CD4-positive, alpha-beta T cell treated with Interleukin-12 subunit alpha and Interleukin-12 subunit beta, for 1 hour (primary cell): ENCODE results near the gene ARMC9.
"Not testable (repeated sequence)": the region's sequence is repeated elsewhere in the genome, so short reads cannot be mapped to it uniquely, and the experiment has no call there.

Source experiments
- DNase-seq: peaks from one replicate; pipeline ENCODE4 v3.0.0-alpha.2; 2020

Gene ARMC9

GRCh38 chr2:231293163-231293562 lies 94.7 kb downstream of the ARMC9 start:
- DNase-seq, result no peak

GRCh38 chr2:231294116-231294515 lies 95.7 kb downstream of the ARMC9 start:
- no peak for DNase-seq

GRCh38 chr2:231294571-231295362 lies 96.3 kb downstream of the ARMC9 start:
- DNase-seq, result no peak

GRCh38 chr2:231295363-231295655 lies 96.9 kb downstream of the ARMC9 start:
- no peak for DNase-seq

GRCh38 chr2:231296401-231296974 lies 98.1 kb downstream of the ARMC9 start:
- no peak for DNase-seq

- DNase-seq, result peak; percentile 24
These were observed 98.9 kb downstream of the ARMC9 start for GRCh38 chr2:231297108-231297908.

GRCh38 chr2:231298091-231298490 lies 99.7 kb downstream of the ARMC9 start:
- DNase-seq, result no peak

GRCh38 chr2:231299267-231299666 lies 100.8 kb downstream of the ARMC9 start:
- DNase-seq, result peak; percentile 7

- no peak for DNase-seq
These were observed 101.7 kb downstream of the ARMC9 start for GRCh38 chr2:231300020-231300721.

- no peak for DNase-seq
These were observed 102.3 kb downstream of the ARMC9 start for GRCh38 chr2:231300722-231301076.

GRCh38 chr2:231304259-231304658 lies 105.8 kb downstream of the ARMC9 start:
- DNase-seq, result not testable (repeated sequence)

- no peak for DNase-seq
These were observed 106.8 kb downstream of the ARMC9 start for GRCh38 chr2:231305221-231305620.

GRCh38 chr2:231306791-231307393 lies 108.5 kb downstream of the ARMC9 start:
- no peak for DNase-seq

GRCh38 chr2:231308219-231308618 lies 109.8 kb downstream of the ARMC9 start:
- DNase-seq, result no peak

GRCh38 chr2:231308631-231309428 lies 110.4 kb downstream of the ARMC9 start:
- no peak for DNase-seq

GRCh38 chr2:231312066-231312465 lies 113.6 kb downstream of the ARMC9 start:
- DNase-seq, result no peak

GRCh38 chr2:231315896-231316295 lies 117.5 kb downstream of the ARMC9 start:
- DNase-seq, result peak; percentile 14

- no peak for DNase-seq
These were observed 119.1 kb downstream of the ARMC9 start for GRCh38 chr2:231317579-231317978.

- no peak for DNase-seq
These were observed 120.0 kb downstream of the ARMC9 start for GRCh38 chr2:231318436-231318835.

- no peak for DNase-seq
These were observed 120.5 kb downstream of the ARMC9 start for GRCh38 chr2:231318954-231319353.

- no peak for DNase-seq
These were observed 121.4 kb downstream of the ARMC9 start for GRCh38 chr2:231319867-231320266.

GRCh38 chr2:231321021-231321420 lies 122.6 kb downstream of the ARMC9 start:
- DNase-seq, result no peak
